A549 treated with dexamethasone at 1 μM for 4 hours (cell line): ENCODE measurements around the gene TAS2R3. TPM values are rescaled to one million over a fixed set of nuclear protein-coding genes. Genes with fewer than 3 reads are reported as not detected.

ENCODE experiments used
- total RNA-seq: library from RNA; stranded (reverse); fragments of 200-300 nt; extraction: Qiagen RNA extraction; gene quantifications from 5 replicates; pipeline ENCODE4 v1.2.3, GENCODE V29; 2022

Gene TAS2R3
- 0.10 TPM in 1 of 5 replicates, not detected in the others for total RNA-seq

DNA sequence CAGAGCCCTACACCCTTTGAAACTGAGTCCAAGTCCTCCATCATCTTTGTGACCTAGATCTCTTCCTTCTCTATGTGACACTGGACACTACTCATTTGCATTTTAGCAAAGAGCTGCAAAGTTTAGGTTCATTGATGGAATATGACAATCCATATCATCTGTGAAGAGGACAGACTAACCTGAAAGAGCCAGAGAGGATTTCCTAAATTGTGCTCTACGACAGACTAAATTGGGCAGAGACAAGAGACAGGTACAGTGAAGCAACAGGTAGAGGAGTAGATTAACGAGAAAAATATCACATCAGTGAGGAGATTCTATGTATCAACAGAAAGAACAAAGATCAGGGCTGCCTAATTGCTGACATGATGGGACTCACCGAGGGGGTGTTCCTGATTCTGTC, at the start of gene TAS2R3:
Gene TAS2R3, plus strand, starts transcription at position 301 of the 400 bp plus-strand sequence. Its CDS starts 62 bp downstream, at position 363.

GRCh38 chr7:141737836-141738591, 25.9 kb upstream of the TAS2R3 start, which contains the start of gene SSBP1:
SSBP1 (plus strand) TSS chr7:141738358; CDS start chr7:141739167, 809 bp downstream.

DNA sequence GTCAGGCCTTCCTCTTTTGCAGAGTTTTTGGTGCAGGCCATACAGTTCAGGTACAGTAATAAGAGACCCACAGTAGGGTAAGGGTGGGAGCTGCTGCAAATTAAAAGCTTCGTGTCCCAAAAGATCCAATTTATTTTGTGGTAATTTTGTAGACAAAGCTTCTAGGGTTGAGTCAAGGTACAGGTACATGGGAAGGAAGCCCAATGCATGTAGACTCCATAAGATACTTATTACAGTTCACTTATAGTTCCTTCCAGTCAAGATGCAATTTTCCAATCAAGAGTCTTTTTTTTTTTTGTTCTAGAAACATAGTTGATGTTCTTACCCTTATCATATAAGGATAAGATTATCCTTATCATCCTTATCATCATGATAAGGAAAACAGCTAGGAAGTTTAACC, 12.5 kb downstream of the TAS2R3 start, which contains the start of gene TAS2R4:
Gene TAS2R4, plus strand, starts transcription at position 301 of the 400 bp plus-strand sequence. CDS start 1,815 bp downstream, outside the sequence.

GRCh38 chr7:141789917-141790316, 26.0 kb downstream of the TAS2R3 start, which contains the start of gene TAS2R5:
TAS2R5 (plus strand) TSS chr7:141790217; CDS start chr7:141790362, 145 bp downstream.

Other genes starting within 250 kb of the TAS2R3 start
- gene AGK, start 212.7 kb upstream of the TAS2R3 start, total RNA-seq = 26.8 to 33.3 TPM (median 31.8 TPM) in 5 replicates
- gene DENND11, start 61.9 kb upstream of the TAS2R3 start, total RNA-seq = 4.6 to 6.8 TPM (median 6.1 TPM) in 5 replicates
- not detected in 5 replicates for gene WEE2, start 55.7 kb upstream of the TAS2R3 start, total RNA-seq
- 280 to 363 TPM (median 299 TPM) in 5 replicates for gene SSBP1, start 25.7 kb upstream of the TAS2R3 start, total RNA-seq
- 0.11 to 0.17 TPM (median 0.11 TPM) in 5 replicates for gene TAS2R4, start 12.6 kb downstream of the TAS2R3 start, total RNA-seq
- 0.26 to 0.50 TPM (median 0.43 TPM) in 5 replicates for gene TAS2R5, start 26.1 kb downstream of the TAS2R3 start, total RNA-seq
- not detected in 5 replicates for gene PRSS37, start 77.4 kb downstream of the TAS2R3 start, total RNA-seq
- gene OR9A4, start 152.3 kb downstream of the TAS2R3 start, total RNA-seq = not detected in 5 replicates
- gene CLEC5A, start 182.9 kb downstream of the TAS2R3 start, total RNA-seq = not detected in 5 replicates
- gene TAS2R38, start 209.7 kb downstream of the TAS2R3 start, total RNA-seq = not detected in 5 replicates
- 0.54 to 0.94 TPM (median 0.79 TPM) in 5 replicates for gene MGAM, start 231.8 kb downstream of the TAS2R3 start, total RNA-seq